Placental epithelial cell (primary cell): ENCODE data around the gene LCP1. TPM values are rescaled to one million over a fixed set of nuclear protein-coding genes. Genes with fewer than 3 reads are reported as not detected.

Source experiments
- small RNA-seq: library from RNA; depleted of rRNA; stranded (forward); fragments of <200 nt; gene quantifications from one replicate; pipeline ENCODE3, GENCODE V24; 2012
- total RNA-seq: library from RNA; depleted of rRNA; stranded (reverse); fragments of >200 nt; gene quantifications from 2 replicates; pipeline ENCODE4 v1.2.3, GENCODE V29; 2012

LCP1 gene, protein sequence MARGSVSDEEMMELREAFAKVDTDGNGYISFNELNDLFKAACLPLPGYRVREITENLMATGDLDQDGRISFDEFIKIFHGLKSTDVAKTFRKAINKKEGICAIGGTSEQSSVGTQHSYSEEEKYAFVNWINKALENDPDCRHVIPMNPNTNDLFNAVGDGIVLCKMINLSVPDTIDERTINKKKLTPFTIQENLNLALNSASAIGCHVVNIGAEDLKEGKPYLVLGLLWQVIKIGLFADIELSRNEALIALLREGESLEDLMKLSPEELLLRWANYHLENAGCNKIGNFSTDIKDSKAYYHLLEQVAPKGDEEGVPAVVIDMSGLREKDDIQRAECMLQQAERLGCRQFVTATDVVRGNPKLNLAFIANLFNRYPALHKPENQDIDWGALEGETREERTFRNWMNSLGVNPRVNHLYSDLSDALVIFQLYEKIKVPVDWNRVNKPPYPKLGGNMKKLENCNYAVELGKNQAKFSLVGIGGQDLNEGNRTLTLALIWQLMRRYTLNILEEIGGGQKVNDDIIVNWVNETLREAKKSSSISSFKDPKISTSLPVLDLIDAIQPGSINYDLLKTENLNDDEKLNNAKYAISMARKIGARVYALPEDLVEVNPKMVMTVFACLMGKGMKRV
- total RNA-seq = 1.6 and 4.3 TPM in 2 replicates

DNA sequence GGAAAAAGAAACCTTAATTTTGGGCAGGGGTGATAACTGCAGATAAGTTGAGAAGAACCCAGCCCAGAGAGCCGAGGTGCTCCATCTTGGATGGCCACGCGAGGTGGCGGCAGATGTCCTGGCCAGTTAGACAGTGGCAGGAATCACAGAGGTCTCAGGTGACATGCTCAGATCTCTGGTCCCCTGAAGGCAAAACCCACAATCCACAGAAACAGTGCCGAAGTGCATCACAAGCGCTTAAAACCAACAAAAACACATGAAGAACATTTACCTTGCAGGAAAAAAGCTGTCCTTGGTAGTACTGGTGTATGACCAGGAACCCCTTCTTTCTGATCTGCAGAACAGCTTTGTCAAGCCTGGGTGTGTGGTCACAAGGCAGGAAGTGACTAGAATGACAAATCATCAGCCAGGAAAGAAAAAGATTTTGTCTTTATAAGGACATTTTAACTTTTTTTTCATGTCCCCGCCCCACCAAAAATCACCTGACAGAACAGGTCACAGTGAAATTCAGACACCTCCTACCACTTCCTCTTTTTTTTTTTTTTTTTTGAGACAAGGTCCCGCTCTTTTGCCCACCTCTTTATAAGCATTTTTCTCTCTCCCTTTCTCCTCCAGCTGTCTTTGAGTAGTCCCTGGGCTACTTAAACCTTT, at the start of gene LCP1:
LCP1 (minus strand) TSS at position 338 of the 651 bp plus-strand sequence. CDS start 22,515 bp downstream, outside the sequence.

DNA sequence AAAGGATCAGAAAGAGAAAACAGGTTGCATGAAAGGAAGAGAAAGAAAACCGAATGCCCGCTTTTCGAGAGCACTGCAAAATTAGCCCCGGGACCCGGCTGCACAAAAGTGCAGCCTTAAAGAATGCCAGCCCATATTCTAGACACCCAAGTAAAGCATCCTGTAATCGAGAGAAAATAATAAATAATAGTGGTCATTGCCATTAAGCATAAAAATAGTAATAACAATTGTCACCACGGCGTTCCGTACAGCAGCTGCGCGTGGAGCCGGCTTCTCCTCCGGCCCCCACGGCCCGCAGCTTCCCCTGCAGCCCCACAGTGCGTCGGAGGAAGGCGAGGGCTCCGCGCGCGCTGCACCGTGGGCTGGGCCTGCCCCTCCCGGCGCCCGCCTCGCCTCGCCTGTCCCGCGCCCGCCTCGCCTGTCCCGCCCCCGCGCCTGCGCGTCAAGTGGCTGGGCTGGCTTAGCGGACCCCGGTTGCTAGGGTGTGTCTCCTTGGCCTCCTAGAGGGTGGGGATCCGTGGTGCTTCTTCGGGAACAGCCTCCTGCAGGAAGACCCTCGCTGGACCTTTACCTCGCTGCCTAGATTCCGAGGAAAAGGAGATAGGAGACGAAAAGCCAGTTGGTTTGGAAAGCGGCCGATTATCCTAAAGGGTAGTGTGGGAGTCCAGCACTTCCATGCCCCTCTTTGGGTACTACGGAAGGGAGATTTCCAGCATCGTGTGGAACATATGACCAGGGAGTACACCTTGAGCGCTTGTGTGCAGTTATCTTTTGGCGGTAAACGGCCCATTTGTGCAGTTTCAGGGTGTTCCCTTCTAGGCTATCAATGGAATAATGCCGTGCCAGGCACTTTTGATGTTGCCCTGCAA, 29.7 kb upstream of the LCP1 start, which contains the start of gene LRRC63:
LRRC63 (plus strand) TSS at position 446 of the 869 bp plus-strand sequence. CDS start 1,107 bp downstream, outside the sequence.

DNA sequence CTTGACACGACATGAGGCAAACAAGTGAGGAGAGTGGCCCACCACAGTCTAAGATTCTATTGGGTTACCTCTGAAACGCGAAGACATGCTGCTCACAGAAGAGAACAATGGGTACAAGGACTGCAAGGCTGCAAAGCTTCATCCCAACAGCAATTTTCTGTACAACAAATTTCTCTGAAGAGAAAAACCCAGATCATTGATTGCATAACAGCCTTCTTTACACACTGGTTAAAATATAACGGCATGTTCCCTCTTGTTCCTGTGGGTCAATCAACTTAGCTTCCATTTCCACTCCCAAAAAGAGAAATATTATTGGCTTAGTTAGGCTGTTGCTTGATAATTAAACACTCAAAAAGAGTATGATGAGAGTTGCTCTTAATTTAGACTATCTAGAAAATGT, 77.1 kb downstream of the LCP1 start, which contains the start of gene CPB2:
CPB2 (minus strand) TSS at position 166 of the 400 bp plus-strand sequence; CDS start at position 142, 24 bp downstream.

Small RNA genes within 50 kb of the gene (small RNA-seq; reads per million reads assigned to genes)
- not detected for gene RN7SL288P

Other genes with a start within 250 kb of the LCP1 start
- gene ZC3H13, start 129.4 kb downstream of the LCP1 start, total RNA-seq = 15.5 and 44.8 TPM in 2 replicates
- gene CPB2, start 77.1 kb downstream of the LCP1 start, total RNA-seq = 1.6 TPM in 1 of 2 replicates, not detected in the other
- gene LRRC63, start 29.8 kb upstream of the LCP1 start, total RNA-seq = under 0.01 TPM in 1 of 2 replicates, not detected in the other
- gene RUBCNL, start 205.1 kb upstream of the LCP1 start, total RNA-seq = not detected in 2 replicates